ENCODE measurements around the gene COL27A1.

GRCh38 chr9:114244570-114244969 lies 89.2 kb downstream of the COL27A1 start:
- TF ChIP-seq CTCF (IDR thresholded peaks at IDR 0.05), result no peak
- TF ChIP-seq POLR2A (IDR thresholded peaks at IDR 0.05), result no peak

Data from testis (tissue), 2 donors.